Fibroblast of skin of abdomen (primary cell): Measurements from ENCODE around the gene OSBPL10.

Experiments used
- DNase-seq: peaks from one replicate; pipeline ENCODE4 v3.0.0-alpha.2; 2013

Gene OSBPL10

GRCh38 chr3:31921837-31922236 lies 59.2 kb downstream of the OSBPL10 start:
- DNase-seq, result no peak

GRCh38 chr3:31920310-31920709 lies 60.8 kb downstream of the OSBPL10 start:
- no peak for DNase-seq

- DNase-seq, result no peak
Measured at GRCh38 chr3:31919528-31919927, 61.5 kb downstream of the OSBPL10 start.

- no peak for DNase-seq
Measured at GRCh38 chr3:31918179-31919150, 62.6 kb downstream of the OSBPL10 start.

- DNase-seq, result no peak
Measured at GRCh38 chr3:31917303-31918005, 63.6 kb downstream of the OSBPL10 start.

- no peak for DNase-seq
Measured at GRCh38 chr3:31911643-31912042, 69.4 kb downstream of the OSBPL10 start.

- no peak for DNase-seq
Measured at GRCh38 chr3:31911124-31911523, 69.9 kb downstream of the OSBPL10 start.

- DNase-seq, result no peak
Measured at GRCh38 chr3:31909455-31909854, 71.6 kb downstream of the OSBPL10 start.

- no peak for DNase-seq
Measured at GRCh38 chr3:31908391-31909097, 72.5 kb downstream of the OSBPL10 start.

GRCh38 chr3:31906182-31906581 lies 74.9 kb downstream of the OSBPL10 start:
- DNase-seq, result no peak

- DNase-seq, result no peak
Measured at GRCh38 chr3:31903686-31904431, 77.2 kb downstream of the OSBPL10 start.

GRCh38 chr3:31900583-31900982 lies 80.5 kb downstream of the OSBPL10 start:
- DNase-seq, result no peak

GRCh38 chr3:31896648-31897433 lies 84.2 kb downstream of the OSBPL10 start:
- no peak for DNase-seq

GRCh38 chr3:31896026-31896425 lies 85.0 kb downstream of the OSBPL10 start:
- no peak for DNase-seq

- DNase-seq, result peak; percentile 27
Measured at GRCh38 chr3:31895471-31895870, 85.6 kb downstream of the OSBPL10 start.

- DNase-seq, result peak; percentile 68
Measured at GRCh38 chr3:31892916-31893573, 88.0 kb downstream of the OSBPL10 start.

- DNase-seq, result no peak
Measured at GRCh38 chr3:31892500-31892899, 88.6 kb downstream of the OSBPL10 start.

GRCh38 chr3:31891876-31892455 lies 89.1 kb downstream of the OSBPL10 start:
- no peak for DNase-seq

GRCh38 chr3:31890742-31891469 lies 90.2 kb downstream of the OSBPL10 start:
- no peak for DNase-seq

- no peak for DNase-seq
Measured at GRCh38 chr3:31890007-31890406, 91.1 kb downstream of the OSBPL10 start.
